ENCODE measurements around the gene PLA2G15.
A peak's percentile ranks its signal among the peaks of the same experiment; 100 is the strongest.

The PLA2G15 gene

GRCh38 chr16:68252383-68252782, 7.2 kb downstream of the PLA2G15 start:
- DNase-seq (ENCODE audit: low read depth in 2 of 2) = no peak

DNA sequence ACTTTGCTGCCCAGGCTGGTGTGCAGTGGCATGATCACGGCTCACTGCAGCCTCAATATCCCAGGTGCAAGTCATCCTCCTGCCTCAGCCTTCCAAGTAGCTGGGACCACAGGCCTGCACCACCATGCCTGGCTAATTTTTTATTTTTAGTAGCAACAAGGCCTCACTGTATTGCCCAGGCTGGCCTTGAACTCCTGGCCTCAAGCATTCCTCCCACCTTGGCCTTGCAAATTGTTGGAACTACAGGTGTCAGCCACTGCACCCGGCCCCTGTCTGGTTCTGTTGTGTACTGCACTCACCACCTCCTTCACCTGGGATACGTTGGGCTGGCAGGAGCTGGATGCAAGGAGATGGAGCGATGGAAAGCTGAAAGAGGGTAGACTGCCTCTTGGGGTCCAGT, 8.5 kb downstream of the PLA2G15 start:
- no peak for DNase-seq (ENCODE audit: low read depth in 2 of 2)

- DNase-seq (ENCODE audit: low read depth in 2 of 2) = no peak
Observed at GRCh38 chr16:68255712-68256111, 10.5 kb downstream of the PLA2G15 start.

DNA sequence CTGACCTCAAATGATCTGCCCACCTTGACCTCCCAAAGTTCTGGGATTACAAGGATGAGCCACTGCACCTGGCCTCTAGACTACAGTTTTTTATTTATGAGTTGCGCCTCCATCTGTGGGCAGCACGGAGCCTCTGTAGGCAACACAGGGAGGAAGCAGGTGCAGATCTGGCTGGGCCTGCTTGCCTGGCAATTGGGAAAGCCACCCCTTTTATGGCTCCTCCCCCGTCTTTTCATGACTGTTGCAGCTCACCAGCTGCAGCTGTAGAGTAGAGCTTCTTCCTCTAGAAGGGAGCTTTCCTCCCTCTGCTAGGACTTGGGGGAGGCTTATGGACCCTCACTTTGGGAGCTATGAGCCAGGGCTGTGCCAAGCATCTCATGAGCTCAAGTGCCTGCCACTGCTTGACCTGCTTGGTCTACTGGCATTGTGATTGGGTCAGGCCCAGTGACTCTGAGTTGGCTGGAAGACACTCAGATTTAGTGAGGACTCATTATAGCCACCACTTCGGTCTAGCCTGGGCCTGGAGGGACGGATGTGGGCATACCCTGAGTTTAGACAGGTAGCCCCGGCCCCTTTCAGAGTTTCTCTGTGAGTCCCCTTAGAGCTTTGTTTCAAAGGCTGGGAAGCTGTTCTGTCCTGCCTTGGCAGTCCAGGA, 12.2 kb downstream of the PLA2G15 start:
- DNase-seq (ENCODE audit: low read depth in 2 of 2) = no peak

- DNase-seq (ENCODE audit: low read depth in 2 of 2) = no peak
Observed at GRCh38 chr16:68257906-68258800, 13.0 kb downstream of the PLA2G15 start.

- no peak for DNase-seq (ENCODE audit: low read depth in 2 of 2)
Observed at GRCh38 chr16:68259007-68259825, 14.0 kb downstream of the PLA2G15 start.

DNA sequence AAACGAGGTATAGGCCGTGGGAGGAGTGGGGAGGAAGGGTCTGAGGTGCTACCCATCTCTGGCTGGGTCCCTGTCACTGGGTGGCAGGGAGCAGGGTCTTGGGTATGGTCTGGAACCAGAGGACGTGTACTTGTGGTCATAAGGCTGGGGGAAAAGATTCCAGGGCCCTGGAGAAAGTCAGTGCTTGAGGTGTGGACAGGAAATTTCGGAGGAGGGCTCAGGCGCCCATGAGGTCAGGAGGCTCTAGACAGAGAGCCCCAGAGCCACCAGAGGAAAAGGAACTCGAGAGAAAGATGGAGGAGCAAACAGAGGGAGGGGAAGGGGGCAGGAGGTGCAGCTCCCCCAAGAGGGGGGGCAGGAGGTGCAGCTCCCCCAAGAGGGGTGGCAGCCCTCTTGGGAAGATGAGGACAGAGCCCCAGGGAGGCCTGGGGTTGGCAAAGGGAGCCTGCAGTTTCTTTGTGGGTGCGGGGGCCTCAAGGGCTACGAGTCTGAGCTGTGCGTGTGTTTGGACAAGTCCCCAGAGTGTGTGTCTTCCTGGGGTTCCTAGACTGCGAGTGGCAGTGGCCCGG, 18.5 kb downstream of the PLA2G15 start:
- no peak for DNase-seq (ENCODE audit: low read depth in 2 of 2)

DNA sequence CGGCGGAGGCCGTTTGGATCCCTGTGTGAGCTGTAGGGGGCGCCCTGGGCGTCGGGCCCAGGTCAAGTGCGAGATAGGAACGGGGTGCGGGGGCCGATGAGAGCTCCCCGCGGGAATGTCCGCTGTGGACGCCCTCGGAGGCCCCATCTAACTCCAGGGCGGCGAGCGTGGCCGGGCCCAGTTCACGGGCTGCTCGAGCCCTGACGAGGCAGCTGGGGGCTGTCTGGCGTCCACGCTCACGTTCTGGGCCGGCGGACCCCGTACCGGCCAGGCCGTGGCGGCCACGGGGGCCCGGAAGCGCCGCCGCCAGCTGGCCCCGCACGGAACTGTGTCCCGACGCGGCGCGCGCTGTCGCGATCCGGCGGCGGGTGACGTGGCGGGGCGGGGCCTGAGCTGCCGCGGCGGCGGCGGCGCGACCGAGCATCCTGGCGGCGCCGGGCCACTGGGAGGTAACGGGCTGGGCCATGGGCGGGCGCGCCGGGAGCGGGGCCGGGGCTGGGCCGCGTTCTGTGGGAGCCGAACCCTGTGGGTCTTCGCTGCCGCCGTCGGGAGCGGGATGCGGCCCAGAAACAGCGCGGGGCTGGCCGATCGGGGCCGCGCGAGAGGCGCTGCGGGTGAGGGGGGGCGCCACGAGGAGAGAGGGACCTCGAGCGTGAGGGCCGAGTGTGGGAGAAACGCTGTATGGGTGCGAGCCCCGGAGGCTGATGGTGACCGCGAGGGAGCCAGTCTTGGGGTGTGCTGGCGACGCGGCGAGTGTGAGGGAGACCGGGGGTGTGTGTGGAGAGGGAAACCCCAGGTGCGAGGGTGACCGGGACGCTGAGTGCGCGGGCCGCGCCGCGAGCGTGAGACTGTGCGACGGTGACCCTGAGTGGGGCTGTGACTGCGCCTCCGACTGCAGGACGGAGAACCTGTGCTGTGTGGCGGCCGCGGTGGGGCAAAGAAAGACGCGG, 19.2 kb downstream of the PLA2G15 start, which contains the start of gene SLC7A6:
Gene SLC7A6, plus strand, starts transcription at position 399 of the 950 bp plus-strand sequence. CDS start 10,201 bp downstream, outside the sequence.
- DNase-seq (ENCODE audit: low read depth in 2 of 2) = peak; percentile 64 to 81

GRCh38 chr16:68265078-68265920, 20.1 kb downstream of the PLA2G15 start:
- DNase-seq (ENCODE audit: low read depth in 2 of 2) = no peak

- no peak for DNase-seq (ENCODE audit: low read depth in 2 of 2)
Observed at GRCh38 chr16:68267612-68268405, 22.6 kb downstream of the PLA2G15 start.

DNA sequence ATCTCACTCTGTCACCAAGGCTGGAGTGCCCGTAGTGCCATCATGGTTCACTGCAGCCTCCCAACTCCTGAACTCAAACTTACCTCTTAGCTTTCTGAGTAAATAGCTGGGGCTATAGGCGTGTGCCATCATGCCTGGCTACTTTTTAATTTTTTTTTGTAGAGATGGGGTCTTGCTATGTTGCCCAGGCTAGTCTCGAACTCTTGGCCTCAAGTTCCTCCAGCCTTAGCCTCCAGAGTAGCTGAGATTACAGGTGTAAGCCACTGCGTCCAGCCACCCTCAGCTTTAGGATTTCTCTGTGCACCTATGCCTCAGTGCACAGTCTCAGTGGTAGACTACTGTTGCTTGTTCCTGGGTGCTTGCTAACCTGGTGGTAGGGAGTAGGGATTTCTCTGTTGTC, 24.6 kb downstream of the PLA2G15 start:
- no peak for DNase-seq (ENCODE audit: low read depth in 2 of 2)

GRCh38 chr16:68270353-68270752, 25.2 kb downstream of the PLA2G15 start:
- no peak for DNase-seq (ENCODE audit: low read depth in 2 of 2)

- DNase-seq (ENCODE audit: low read depth in 2 of 2) = no peak
Observed at GRCh38 chr16:68272507-68273209, 27.5 kb downstream of the PLA2G15 start.

DNA sequence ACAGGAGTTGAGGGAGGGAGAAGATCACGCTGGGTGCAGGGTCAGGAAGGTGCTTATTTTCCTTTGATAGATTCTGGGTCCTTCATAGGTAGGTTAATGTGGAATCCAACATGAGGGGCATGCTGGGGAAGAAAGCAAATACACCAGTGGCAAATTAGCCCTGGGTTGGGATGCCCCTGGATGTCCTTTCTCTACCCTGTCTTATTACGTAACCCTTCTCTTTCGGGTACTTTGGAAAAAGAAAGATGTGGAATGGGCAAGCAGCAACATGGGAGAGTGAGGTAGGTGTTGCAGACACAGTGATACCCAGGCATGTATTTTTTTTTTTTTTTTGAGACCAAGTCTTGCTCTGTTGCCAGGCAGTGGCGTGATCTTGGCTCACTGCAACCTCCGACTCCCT, 28.3 kb downstream of the PLA2G15 start:
- DNase-seq (ENCODE audit: low read depth in 2 of 2) = no peak

GRCh38 chr16:68273896-68274295, 28.7 kb downstream of the PLA2G15 start:
- no peak for DNase-seq (ENCODE audit: low read depth in 2 of 2)

DNA sequence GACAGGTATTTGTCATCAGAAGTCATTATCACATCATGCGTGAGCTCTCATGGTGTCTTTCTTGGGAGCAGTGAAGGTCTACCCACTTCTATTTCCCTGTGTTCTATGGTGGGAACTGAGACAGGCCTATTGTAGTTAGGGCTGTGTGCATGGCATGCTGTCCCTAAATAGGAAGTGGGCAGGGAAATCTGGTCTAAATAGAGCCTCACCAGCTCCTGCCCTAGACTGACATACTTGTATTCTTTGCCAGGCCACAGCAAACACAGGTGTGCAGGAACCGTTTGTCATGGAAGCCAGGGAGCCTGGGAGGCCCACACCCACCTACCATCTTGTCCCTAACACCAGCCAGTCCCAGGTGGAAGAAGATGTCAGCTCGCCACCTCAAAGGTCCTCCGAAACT, 29.3 kb downstream of the PLA2G15 start:
- DNase-seq (ENCODE audit: low read depth in 2 of 2) = no peak

DNA sequence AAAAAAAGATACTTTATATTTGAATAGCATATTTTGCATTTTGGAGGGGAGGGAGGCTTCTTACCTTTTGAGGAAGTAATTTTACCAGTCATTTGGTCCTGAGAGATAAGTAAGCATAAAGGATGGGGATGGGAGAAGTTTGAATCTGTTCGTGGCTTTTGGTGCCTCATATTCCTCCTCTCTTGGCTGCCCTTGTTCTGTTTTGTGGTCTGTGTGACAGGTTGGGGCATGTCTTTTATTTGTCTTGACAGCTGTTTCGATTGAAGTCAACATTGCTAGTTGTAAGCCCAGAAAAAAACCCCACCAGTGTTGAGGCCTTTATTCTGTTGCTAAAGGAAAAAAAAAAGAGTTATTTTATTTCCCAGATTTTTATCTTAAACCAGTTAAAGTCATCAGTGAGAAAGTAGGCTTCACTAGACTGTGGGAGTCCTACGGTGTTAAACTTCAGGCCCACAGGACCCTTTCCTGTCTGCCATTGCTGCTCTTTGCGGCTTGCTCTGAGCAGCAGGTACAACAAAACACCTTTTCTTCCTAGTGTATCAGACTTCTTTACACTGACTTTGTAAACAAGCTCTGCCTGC, 30.5 kb downstream of the PLA2G15 start:
- no peak for DNase-seq (ENCODE audit: low read depth in 2 of 2)

GRCh38 chr16:68276223-68276622, 31.1 kb downstream of the PLA2G15 start:
- DNase-seq (ENCODE audit: low read depth in 2 of 2) = no peak

All from stimulated activated CD8-positive, alpha-beta memory T cell treated with anti-CD3 and anti-CD28 coated beads, Interleukin-7, amount 100 ng/mL, for 4 hours (primary cell).